ENCODE data around the gene NOL12. TPM values are rescaled to one million over a fixed set of nuclear protein-coding genes. Genes with fewer than 3 reads are reported as not detected.

NOL12 gene
- polyA plus RNA-seq, 1 of the 3 experiments (the other 2 are of a cell fraction) = 52.2 TPM

DNA sequence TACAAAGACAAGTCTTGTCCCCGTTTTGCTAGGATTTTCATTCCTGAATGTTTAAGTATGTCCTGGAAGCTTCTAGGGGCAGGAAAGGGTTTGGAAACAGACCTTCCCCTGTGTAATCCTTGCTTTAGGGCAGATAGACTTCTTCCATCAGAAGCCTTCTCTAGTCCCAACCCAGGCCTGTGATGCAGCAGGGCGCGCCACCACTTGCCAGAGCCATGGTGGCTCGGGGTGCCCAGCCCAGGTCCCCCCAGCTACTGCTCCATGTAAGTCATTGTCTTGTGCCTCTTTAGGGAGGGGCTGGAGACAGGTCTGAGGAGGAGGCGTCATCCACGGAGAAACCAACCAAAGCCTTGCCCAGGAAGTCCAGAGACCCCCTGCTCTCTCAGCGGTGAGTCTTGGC lies 4.3 kb downstream of the NOL12 start:
- Histone ChIP-seq H2AFZ (ENCODE audit: low read depth) (no peak overlapping the region), H3K79me2 (ENCODE audit: insufficient read depth) (peaks cover 20% of the 10 kb centered on the region), H4K20me1 (ENCODE audit: insufficient read depth) (no peaks in the 10 kb centered on the region), H3K27me3 (ENCODE audit: insufficient read depth) (no peaks in the 10 kb centered on the region), H3K4me3 (ENCODE audit: low read depth in 2 of 2, low read length in 1 of 2) (no peak overlapping the region), H3K9me3 (no peaks in the 10 kb centered on the region), H3F3A (replicated peaks; ENCODE audit: insufficient read depth) (peaks cover 6% of the 10 kb centered on the region), H3K9me2 (no peaks in the 10 kb centered on the region), H3K4me1 (ENCODE audit: control insufficient read depth in 1 of 2, insufficient read depth in 2 of 2, low read depth in 1 of 2, low read length in 1 of 2) (peaks cover 0 to 9% of the 10 kb centered on the region in 2 experiments; a peak in 1 of 4 replicates), H3K36me3 (replicated peaks in 1 of 2; ENCODE audit: control insufficient read depth in 1 of 2, insufficient read depth in 2 of 2, low read length in 1 of 2) (peaks cover 12 to 43% of the 10 kb centered on the region in 2 experiments), H3K4me2 (no peak overlapping the region), H3K27ac (ENCODE audit: low read depth in 2 of 2, low read length in 1 of 2) (no peak overlapping the region), H3K9ac (no peak overlapping the region)
- no peak for DNase-seq
- ChIA-PET CTCF (interaction anchor here (2.5 to 44.3 kb wide), 2 partner anchors 9 to 57 kb away, joined by 8 to 898 read pairs; partner anchors contain the start of gene SH3BP1), POLR2A (no interaction called here)
- TF ChIP-seq, protein P1, sequence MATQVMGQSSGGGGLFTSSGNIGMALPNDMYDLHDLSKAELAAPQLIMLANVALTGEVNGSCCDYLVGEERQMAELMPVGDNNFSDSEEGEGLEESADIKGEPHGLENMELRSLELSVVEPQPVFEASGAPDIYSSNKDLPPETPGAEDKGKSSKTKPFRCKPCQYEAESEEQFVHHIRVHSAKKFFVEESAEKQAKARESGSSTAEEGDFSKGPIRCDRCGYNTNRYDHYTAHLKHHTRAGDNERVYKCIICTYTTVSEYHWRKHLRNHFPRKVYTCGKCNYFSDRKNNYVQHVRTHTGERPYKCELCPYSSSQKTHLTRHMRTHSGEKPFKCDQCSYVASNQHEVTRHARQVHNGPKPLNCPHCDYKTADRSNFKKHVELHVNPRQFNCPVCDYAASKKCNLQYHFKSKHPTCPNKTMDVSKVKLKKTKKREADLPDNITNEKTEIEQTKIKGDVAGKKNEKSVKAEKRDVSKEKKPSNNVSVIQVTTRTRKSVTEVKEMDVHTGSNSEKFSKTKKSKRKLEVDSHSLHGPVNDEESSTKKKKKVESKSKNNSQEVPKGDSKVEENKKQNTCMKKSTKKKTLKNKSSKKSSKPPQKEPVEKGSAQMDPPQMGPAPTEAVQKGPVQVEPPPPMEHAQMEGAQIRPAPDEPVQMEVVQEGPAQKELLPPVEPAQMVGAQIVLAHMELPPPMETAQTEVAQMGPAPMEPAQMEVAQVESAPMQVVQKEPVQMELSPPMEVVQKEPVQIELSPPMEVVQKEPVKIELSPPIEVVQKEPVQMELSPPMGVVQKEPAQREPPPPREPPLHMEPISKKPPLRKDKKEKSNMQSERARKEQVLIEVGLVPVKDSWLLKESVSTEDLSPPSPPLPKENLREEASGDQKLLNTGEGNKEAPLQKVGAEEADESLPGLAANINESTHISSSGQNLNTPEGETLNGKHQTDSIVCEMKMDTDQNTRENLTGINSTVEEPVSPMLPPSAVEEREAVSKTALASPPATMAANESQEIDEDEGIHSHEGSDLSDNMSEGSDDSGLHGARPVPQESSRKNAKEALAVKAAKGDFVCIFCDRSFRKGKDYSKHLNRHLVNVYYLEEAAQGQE (IDR thresholded peaks at IDR 0.05; ENCODE audit: low read depth, low read length) = no peak
- TF ChIP-seq GATA2 (CRISPR knock-in tag; IDR thresholded peaks at IDR 0.05) (no peak), SIN3A (IDR thresholded peaks at IDR 0.05; ENCODE audit: borderline replicate concordance, low read depth, low read length) (no peak), MEF2A (IDR thresholded peaks at IDR 0.05; ENCODE audit: borderline replicate concordance, low read depth) (no peak), MXI1 (IDR thresholded peaks at IDR 0.05; ENCODE audit: low read depth, low read length) (no peak), CHD2 (IDR thresholded peaks at IDR 0.05; ENCODE audit: low read length, partially characterized antibody) (no peak), NRF1 (IDR thresholded peaks at IDR 0.05; ENCODE audit: low read depth, low read length) (no peak), ELF1 (IDR thresholded peaks at IDR 0.05) (no peak), RAD21 (IDR thresholded peaks at IDR 0.05; ENCODE audit: low read length) (no peak), GABPA (IDR thresholded peaks at IDR 0.05; ENCODE audit: low read depth) (no peak), RCOR1 (IDR thresholded peaks at IDR 0.05; ENCODE audit: low read length) (no peak), JUND (IDR thresholded peaks at IDR 0.05) (no peak), EZH2phosphoT487 (IDR thresholded peaks at IDR 0.05; ENCODE audit: borderline replicate concordance, low read depth) (no peak), RXRA (IDR thresholded peaks at IDR 0.05; ENCODE audit: borderline replicate concordance, low read depth) (no peak), FOXJ3 (CRISPR knock-in tag; IDR thresholded peaks at IDR 0.05) (no peak)
- TF ChIP-seq, protein P2, sequence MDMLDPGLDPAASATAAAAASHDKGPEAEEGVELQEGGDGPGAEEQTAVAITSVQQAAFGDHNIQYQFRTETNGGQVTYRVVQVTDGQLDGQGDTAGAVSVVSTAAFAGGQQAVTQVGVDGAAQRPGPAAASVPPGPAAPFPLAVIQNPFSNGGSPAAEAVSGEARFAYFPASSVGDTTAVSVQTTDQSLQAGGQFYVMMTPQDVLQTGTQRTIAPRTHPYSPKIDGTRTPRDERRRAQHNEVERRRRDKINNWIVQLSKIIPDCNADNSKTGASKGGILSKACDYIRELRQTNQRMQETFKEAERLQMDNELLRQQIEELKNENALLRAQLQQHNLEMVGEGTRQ (IDR thresholded peaks at IDR 0.05; ENCODE audit: borderline replicate concordance, low read depth, low read length) = no peak
- TF ChIP-seq, protein P3, sequence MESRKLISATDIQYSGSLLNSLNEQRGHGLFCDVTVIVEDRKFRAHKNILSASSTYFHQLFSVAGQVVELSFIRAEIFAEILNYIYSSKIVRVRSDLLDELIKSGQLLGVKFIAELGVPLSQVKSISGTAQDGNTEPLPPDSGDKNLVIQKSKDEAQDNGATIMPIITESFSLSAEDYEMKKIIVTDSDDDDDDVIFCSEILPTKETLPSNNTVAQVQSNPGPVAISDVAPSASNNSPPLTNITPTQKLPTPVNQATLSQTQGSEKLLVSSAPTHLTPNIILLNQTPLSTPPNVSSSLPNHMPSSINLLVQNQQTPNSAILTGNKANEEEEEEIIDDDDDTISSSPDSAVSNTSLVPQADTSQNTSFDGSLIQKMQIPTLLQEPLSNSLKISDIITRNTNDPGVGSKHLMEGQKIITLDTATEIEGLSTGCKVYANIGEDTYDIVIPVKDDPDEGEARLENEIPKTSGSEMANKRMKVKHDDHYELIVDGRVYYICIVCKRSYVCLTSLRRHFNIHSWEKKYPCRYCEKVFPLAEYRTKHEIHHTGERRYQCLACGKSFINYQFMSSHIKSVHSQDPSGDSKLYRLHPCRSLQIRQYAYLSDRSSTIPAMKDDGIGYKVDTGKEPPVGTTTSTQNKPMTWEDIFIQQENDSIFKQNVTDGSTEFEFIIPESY (IDR thresholded peaks at IDR 0.05; ENCODE audit: borderline replicate concordance, low read depth) = no peak
- TF ChIP-seq, protein P4, sequence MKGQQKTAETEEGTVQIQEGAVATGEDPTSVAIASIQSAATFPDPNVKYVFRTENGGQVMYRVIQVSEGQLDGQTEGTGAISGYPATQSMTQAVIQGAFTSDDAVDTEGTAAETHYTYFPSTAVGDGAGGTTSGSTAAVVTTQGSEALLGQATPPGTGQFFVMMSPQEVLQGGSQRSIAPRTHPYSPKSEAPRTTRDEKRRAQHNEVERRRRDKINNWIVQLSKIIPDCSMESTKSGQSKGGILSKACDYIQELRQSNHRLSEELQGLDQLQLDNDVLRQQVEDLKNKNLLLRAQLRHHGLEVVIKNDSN (IDR thresholded peaks at IDR 0.05; ENCODE audit: borderline replicate concordance, low read depth) = no peak
- WGBS (ENCODE audit: low lambda C conversion rate) = 94% methylated on average over 4 of the region's 7 CpGs

Measured in SK-N-SH (cell line).